ENCODE data around the gene FEV.

The FEV gene

DNA sequence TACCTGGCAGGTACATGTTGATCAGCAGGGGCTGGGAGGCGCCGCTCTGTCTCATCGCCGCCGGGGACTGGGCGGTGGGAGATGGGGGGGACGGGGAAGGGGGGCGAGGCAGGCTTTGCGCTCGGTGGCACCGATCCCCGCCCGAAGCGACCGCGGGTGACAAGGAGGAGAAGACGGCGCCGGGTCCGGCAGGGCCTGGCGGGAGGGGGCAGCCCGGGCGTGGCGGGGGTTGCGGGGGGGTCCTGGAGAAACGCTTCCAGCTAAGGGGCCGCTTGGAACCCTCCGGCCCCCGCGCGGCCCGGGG, at the start of gene FEV:
Gene FEV, minus strand, starts transcription at position 164 of the 304 bp plus-strand sequence. Its CDS starts 109 bp downstream, at position 55.
- DNase-seq (ENCODE audit: low read depth in 2 of 2), result no peak

DNA sequence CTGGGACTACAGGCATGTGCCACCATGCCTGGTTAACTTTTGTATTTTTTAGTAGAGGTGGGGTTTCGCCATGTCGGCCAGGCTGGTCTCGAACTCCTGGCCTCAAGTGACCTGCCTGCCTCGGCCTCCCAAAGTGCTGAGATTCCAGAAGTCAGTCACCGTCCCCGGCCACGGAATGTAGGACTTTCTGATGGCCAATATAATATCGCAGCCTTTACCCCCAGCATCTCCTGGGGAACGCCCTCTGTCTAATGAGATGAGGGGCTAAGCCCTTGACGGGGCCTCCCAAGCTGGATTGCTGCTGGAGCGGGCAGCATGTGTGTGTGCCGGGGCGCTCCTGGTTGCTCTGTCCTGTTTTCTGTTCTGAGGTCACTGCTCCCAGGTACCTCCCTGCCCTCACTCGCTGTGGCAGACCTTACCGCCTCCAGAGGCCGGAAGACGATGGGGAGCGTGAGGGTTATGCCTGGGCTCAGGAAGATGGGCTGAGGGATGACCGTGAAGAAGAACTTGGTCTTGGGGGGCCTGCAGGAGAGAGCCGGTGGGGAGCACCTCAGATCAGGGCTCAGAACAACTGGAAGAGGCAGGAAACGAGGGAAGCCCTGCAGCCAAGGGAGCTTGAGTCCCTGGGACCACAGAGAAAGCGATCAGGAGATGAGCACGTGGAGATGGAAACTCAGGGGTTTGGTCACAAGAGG, 47.2 kb upstream of the FEV start:
- no peak for DNase-seq (ENCODE audit: low read depth in 2 of 2)

DNA sequence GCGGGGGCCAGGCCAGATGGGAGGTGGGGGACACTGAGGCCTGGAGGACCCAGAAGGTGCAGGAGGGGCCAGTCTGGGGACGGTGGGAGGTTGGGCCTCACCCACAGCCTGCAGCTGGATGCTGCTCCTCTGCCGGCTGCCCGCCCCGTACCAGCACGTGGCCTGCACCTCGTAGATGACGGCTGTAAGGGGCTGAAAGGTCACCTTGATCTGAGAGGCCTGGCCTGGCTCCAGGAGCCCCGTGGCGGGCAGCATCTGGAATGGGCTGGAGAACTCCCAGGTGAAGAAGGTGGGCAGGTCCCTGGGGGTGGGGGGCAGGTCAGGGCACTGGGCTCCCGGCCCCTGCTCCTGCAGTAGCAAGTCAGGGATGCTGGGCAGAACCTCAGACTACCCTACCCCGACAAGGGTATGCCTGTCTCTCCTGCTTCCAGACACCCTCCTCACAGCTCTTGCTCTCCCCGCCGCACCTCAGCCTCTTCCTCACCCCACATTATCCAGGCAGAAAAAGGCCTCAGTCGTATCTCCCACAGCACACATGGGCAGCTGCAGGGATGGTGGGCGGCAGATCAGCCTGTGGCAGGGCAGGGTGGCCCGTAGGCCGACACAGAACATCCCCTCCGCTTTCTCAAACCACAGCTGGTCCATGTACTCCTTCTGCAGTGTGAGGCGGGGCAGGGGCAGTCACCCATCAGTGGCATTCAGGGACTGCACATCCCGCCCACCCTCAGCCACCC, 46.2 kb upstream of the FEV start:
- no peak for DNase-seq (ENCODE audit: low read depth in 2 of 2)

DNA sequence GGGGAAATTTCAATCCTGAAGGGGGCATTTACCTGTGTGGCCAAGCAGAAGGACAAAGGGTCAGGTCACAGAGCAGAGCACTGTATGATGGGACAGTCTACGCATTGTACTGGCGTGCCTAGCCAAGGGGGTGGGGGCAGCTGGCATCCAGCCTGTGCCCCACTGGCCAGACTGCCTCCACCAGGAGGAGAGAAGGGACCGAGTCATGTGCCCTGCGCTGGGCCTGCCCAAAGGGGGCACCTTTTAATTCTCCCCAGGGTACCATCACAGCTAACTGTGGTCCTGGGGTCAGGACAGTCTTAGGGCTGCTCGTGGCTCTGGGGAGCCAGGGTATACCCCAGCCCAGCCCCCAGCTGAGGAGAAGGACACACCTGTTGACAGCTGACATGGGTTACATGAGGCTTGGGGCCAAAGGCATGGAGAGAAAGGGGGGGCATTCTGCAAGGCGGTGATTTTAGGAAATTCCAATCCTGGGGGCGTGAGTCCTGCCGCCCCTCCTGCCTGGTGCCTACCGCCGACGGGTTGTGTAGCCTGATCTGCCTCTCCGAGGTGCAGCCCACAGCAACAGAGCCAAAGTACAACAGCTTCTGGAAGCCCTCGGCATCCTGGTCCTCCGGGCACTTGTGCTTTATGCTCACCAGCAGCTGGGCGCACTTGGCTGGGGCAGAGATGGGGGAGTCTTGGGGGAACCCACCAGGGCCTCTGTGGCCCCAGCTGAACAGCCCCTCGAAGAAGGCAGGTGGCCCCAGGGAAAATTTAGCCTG, 45.4 kb upstream of the FEV start:
- no peak for DNase-seq (ENCODE audit: low read depth in 2 of 2)

DNA sequence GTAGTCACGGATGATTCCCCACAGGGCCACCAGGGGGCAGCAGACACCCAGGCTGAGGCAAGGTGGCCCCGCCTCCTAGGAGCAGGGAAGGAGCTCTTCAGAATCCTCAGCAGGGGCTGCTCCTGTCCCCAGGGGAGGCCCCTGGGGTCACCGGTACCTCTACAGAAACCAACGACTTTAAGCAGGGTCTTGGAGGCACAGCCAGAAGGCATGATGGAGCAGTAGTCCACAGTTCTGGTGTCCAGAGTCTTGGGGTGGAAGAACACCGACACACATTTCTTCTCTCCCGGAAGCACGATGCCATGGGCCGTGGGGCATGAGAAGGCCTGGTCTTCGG, 44.8 kb upstream of the FEV start:
- peak; percentile 57 to 71 for DNase-seq (ENCODE audit: low read depth in 2 of 2)

DNA sequence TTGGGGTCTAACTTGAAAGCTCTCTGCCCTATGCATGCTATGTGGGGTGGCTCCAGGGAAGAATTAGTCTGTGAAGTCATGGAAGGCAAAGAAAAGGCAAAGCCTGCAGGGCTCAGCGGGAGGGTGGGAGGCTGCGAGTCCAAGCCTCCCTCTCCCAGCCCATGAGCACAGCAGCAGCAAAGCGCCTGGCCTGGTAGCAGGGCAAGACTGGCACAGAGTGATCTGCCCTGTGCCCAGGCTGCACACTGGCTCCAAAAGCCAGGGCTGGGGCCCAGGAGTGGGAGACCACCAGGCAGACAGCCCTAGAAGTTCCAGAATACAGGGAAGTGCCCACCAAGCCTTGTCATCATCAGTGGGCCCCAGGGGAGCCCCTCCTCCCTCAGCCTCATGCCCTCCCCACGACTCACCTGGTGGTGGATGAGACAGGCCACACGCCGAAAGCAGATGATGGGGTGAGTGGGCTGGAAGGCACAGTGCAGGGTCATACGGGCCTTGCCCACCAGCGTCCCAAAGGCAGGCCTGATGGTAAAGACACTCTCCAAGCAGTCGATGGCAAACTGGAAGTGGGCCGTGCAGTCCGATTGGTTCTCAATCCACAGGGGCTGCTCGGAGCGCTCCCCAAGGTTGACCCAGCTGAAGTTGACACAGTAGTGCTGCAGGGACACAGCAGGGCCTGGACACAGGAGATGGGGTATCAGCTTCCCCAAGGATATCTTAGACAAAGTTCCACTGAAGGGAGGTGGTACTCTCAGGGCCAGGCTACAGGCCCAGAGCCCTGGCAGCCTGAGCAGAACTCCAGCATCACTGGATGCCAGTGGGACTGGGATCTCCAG, 44.2 kb upstream of the FEV start:
- no peak for DNase-seq (ENCODE audit: low read depth in 2 of 2)

DNA sequence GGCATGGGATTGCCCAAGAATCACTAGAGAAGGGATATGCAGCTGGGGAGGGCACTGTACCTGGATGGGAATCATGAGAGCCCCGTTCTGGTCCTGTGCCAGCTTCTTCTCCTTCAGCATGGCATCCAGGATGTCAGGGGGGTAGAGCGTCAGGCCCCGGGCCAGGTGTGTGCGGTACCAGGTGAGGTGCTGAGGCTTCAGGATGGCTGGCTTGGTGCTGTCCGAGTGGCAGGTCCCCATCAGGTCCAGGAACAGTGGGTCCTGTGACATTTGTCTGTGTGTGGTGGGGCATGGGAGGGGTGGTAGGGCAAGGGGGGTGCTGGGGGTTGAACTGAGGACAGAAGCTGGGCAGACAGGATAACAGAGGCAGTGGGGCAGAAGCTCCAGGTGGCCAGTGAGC, 43.2 kb upstream of the FEV start:
- no peak for DNase-seq (ENCODE audit: low read depth in 2 of 2)

DNA sequence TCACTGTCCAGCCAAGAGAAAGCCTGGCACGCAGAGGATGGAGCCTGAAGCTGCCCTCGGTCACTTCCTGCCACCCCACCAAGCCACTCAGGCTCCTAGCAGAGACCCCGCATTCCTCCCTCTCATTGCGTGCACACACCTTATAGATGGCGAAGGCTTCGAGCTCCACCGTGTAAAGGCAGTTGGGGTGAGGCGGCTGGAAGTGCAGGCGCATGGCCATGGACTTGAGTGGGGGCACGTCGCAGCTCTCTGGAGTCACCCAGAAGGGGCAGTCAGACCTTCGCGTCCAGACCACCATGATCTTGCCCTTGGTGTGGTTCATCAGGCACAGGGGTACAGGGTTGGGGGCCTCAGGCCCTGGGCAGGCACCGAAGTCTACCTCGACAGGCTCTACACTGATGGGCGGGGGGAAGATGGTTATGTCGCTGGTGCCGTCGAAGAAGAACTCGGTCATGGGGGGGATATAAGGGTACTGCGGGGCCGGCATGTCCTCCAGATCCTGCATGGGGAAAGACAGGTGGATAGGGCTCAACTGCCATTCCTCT, 42.6 kb upstream of the FEV start:
- no peak for DNase-seq (ENCODE audit: low read depth in 2 of 2)

DNA sequence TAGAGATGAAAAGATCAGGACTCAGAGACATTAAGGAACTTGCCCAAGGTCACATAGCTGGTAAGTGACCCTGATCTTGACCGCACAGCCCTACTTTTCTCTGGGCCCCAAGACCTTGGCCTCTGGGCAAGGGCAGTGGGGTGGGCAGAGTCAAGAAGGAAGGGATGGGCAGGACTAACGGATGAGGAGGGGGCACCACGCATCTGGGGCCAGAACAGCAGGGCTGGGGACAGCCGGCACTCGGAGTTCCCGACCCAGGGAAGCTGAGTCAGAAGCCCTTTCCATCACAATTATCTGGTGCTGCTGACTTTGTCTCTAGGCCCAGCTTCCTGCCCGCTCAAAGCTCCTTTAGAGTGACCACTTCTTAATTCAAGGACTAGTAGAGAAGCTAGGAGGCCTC, 42.0 kb upstream of the FEV start:
- no peak for DNase-seq (ENCODE audit: low read depth in 2 of 2)

DNA sequence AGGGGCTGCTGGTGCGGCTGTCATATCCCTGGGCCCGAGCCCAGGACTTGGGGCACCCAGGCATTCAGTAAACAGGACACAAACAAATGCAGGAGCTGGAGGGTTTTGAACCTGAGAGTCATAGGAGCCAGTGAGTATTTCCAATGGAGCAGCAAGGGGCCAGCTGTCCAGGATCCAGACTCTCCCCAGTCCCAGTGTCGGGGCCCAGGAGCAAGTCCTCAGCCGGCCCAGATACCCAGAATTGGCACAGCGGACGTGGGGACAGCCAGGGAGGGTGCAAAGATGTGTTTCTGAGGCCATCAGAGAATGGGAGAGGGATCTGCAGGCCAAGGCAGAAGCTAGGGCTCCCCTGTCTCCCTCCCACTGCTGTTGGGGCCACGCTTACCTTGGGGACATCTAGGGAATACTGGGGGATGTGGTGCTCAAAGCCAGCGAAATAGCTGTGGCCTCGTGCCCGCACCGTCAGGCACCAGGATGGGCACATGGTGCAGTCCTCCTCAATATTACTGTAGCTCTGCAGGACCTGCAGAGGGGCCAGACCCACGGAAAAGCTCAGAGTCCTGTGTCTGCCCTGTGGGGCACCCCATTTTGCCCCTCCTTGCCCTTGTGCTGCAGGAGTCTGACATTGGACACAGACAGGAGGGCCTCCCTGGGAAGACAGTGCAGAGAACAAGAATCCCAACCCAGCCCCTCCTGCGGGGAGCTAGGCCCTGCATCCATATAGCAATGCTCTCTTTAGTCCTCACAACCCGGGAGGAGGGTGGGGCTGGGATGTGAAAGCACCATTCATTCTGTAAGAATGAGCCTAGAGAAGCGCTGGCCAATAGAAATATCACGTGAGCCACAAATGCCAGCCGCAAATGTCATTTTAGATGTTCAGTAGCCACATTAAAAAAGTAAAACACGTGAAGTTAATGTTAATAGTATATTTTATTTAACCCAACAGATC, 40.9 kb upstream of the FEV start:
- no peak for DNase-seq (ENCODE audit: low read depth in 2 of 2)

DNA sequence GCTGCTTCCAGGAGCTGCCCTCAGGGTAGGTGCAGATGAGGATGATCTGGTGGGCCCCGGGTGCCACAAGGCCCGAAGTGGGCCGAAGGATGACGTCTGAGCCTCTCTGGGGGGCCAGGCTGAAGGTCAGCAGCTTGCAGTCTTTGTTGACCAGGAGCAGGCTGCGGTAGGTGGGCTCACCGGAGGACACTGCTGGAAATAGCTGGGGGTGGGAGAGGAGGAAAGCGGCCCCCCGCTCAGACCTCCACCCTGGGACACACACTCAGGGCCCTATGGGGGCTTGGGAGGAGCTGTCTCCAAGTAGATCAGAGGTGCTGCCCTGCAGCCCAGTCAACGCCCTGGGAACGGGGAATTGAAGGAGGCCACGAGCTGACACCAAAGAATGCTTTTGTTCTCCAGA, 39.1 kb upstream of the FEV start:
- no peak for DNase-seq (ENCODE audit: low read depth in 2 of 2)

DNA sequence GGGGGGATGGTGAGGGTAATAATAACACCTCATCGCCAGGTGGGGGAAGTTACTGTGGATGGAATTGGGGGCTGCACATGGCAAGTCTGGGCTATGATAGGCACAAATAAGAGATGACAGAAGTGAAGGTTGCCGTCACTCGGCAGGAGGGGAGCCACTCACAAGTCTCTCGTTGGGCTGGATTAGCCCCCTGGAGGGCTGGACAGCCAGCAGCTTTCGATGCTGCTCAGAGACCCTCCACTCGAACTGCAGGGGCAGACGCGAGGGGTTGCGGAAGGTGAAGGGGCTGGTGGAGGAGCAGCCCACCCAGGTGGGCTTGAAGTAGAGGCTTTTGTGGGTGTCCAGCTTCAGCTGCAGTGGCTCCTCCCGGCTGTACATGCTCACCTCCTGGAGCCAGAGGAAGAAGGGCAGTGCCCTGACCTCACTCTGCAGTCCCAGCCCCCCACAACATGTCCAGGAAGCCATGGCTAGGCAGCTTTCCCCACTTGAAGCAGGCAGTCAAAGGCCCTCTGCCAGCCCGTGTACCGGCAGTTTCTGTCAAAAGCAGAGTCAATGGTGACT, 38.1 kb upstream of the FEV start:
- DNase-seq (ENCODE audit: low read depth in 2 of 2), result no peak

DNA sequence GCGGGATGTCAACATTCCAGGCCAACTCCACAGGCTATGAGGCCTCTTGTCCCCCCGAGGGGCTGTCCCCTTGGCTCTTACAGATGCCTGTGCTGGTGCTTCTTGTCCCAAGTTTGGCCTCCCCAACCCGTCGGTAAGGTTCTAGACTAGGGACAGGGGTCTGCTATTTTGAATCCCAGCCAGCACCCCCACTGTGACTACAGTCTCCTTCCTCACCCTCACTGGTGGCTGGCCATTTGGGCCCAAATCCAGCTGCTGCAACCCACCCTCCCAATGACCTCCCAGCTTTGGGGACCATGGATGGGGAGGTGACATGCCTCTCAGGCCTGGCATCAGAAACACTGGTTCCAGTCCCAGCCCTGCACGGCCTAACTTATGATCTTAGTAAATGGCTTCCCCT, 37.6 kb upstream of the FEV start:
- no peak for DNase-seq (ENCODE audit: low read depth in 2 of 2)

DNA sequence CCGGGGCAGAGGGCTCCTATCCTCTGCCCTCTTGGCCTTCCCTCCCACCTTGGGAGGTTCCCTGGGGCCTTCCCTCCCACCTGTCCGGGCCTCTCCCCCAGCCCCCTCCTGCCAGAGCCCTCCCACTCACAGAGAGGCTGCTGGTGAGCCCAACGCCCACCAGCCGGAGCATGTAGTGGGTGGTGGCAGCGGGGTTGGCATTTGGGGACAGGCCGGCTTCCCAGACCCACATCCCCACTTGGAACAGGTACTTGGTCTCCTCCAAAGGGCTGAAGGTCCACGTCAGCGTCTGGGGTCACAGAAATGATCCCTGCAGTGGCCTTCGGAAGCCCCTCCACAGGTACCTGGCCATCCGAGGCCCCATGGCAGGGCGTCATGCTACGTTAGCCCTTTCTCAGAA, 37.1 kb upstream of the FEV start:
- no peak for DNase-seq (ENCODE audit: low read depth in 2 of 2)

DNA sequence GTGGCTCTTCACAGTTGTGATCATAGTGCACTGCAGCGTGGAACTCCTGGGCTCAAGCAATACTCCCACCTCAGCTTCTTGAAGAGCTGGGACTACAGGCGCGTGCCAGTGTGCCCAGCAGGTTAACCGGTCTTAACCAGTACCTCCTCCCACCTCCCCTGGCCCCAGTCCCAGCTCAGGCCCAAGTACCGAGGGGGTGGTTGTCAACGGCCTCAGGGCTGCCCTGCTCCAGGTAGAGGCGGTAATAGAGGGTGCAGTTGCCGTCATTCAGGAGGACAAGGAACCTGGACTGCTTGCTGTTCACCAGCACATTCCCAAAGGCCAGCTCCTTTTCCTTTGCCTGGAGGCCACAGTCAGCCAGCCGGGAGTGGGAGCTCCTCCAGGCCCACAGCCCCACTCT, 36.6 kb upstream of the FEV start:
- DNase-seq (ENCODE audit: low read depth in 2 of 2), result no peak

DNA sequence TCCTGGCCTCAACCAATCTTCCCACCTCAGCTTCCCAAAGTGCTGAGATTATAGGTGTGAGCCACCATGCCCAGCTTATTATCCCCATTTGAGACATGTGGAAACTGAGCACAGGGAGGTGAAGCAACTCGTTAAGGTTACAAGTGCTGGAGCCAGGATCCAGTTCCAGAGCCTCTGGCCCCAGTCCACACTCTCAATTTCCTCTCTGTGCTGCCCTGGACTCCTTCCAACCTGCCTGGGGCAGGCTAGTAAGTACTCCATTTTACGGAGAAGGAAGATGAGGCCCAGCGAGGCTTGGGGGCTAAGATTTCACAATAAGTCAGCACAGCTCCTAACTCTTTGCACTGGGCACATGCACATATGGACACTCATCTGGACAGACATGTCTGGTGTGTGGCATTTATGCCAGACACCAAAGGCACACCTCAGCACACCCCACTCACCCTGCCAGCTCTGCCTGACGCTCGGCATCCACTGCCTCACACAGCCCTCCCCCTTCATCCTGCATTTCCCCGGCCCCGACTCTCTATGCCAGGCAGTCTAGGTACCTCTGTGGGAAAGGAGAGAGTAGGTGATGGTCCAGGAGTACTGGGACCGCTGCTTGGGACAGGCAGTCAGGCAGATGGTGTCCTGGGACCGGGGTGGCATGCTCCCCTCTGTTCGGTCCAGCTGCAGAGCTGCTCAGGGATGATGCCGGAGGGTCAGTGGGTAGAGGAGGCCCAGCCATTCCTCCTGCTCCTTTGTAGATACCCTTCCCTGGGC, 35.8 kb upstream of the FEV start:
- no peak for DNase-seq (ENCODE audit: low read depth in 2 of 2)

DNA sequence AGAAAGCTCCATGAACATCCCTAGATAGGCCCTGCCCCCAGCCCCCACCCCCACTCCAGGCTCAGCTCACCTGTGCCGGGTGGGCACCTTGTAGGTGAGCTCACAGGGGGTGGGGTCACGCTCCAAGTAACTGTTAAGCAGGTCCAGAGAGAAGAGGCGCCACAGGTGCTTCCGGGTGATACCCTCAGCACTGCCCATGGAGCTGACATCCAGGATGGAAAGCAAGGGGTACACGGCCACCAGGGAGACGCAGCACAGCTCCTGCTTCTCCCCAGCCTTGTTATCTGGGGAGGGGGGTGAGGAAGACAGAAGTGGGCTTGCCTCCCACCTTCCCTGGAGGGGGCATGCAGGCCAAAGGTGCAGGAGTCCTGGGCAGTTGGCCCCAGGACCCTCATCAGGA, 34.5 kb upstream of the FEV start:
- no peak for DNase-seq (ENCODE audit: low read depth in 2 of 2)

DNA sequence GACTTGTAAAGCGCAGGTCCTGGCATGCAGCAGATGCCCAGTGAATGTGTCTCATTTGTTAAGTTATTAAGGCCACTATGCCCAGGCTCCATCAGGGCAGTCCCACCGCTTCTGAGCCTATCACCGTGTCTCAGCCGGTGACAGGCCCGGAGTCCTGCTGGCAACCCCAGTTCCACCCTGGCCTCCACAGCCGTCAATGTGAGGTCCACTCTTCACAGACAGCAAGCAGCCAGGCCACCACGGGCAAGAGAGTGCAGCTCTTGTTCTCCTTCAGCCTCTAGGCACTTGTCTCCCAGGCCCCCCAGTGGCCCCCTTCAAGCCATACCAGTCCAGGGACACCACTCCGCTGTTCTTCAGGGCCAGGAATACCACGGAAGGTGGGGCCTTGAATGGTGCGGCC, 33.7 kb upstream of the FEV start:
- DNase-seq (ENCODE audit: low read depth in 2 of 2), result no peak

DNA sequence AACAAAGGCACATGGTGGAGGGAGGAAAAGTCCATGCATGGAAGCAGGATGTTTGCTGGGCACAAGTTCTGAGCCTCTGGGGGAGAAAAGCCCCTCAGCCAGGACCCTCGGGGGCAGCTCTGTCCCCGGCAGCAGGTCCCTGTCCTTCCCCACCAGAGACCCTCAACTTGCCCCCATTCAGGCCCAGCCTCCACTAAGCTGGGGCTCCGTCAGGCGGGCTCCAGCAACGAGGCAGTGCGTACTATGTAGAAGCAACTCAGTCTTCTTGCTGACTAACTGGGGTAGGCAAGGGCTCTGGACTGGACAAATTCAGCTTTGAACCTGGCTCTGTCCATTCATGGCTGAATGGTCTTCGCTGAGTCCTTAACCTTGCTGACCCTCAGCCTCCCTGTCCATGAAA, 33.3 kb upstream of the FEV start:
- no peak for DNase-seq (ENCODE audit: low read depth in 2 of 2)
